GM18909 (cell line): ENCODE data around the gene SELE.
"Not testable (repeated sequence)": the region's sequence is repeated elsewhere in the genome, so short reads cannot be mapped to it uniquely, and the experiment has no call there.

Source experiments
- ATAC-seq: cut with Tn5 transposase; IDR thresholded peaks from one replicate; pipeline ENCODE4 v1.9.1; 2021; ENCODE audit warnings: mild to moderate bottlenecking; ENCODE audit not compliant: unreplicated experiment, poor library complexity

The SELE gene

GRCh38 chr1:169688377-169688776 is 45.5 kb downstream of the SELE start:
- not testable (repeated sequence) for ATAC-seq

- ATAC-seq, result no peak
Observed at GRCh38 chr1:169683661-169684060, 50.2 kb downstream of the SELE start.

- not testable (repeated sequence) for ATAC-seq
Observed at GRCh38 chr1:169683168-169683567, 50.7 kb downstream of the SELE start.

GRCh38 chr1:169682071-169682470 is 51.8 kb downstream of the SELE start:
- ATAC-seq, result no peak

- peak; percentile 30 for ATAC-seq
Observed at GRCh38 chr1:169681140-169681539, 52.7 kb downstream of the SELE start.

GRCh38 chr1:169680377-169681019 is 53.4 kb downstream of the SELE start:
- ATAC-seq, result peak; percentile 66

- no peak for ATAC-seq
Observed at GRCh38 chr1:169679692-169680091, 54.2 kb downstream of the SELE start.

GRCh38 chr1:169676001-169676400 is 57.9 kb downstream of the SELE start:
- no peak for ATAC-seq
